Lower leg skin (tissue), 3 donors: ENCODE results near the gene TMEM190.

Experiments used
- POLR2A ChIP-seq, 2 donors: fragments of 450-650 bp; IDR thresholded peaks; one replicate each; pipeline ENCODE4 v1.6.1; 2016 to 2017; ENCODE audit warnings: antibody characterized with exemption in 2 of 2, mild to moderate bottlenecking in 1 of 2, moderate library complexity in 1 of 2
- TF ChIP-seq, protein P1 (sequence below), 3 donors: fragments of 450-650 bp; IDR thresholded peaks; one replicate each; pipeline ENCODE4 v1.5.1; 2016; ENCODE audit warnings: antibody characterized with exemption in 3 of 3, mild to moderate bottlenecking in 3 of 3, moderate library complexity in 2 of 3

DNA sequence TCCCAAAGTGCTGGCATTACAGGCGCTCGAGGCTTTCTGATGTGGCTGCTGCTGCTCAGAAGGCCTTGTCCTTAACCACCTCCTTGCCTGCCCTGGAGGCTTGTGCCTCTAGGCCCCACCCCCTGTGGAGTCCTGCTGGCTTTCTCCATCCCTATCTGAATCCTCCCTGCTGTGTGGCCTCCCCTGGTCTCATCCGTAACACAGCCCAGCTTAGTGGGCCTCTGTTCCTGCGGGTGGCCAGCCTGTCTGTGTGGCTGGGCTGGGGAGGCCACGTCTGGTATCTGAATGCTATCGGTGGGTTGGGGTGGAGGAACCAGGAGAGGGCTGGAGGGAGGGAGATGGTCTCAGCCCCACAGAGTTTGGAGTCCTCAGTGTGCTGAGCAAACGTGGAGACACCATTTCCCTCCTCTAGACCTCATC lies 13.8 kb downstream of the TMEM190 start:
- TF ChIP-seq, protein P1, sequence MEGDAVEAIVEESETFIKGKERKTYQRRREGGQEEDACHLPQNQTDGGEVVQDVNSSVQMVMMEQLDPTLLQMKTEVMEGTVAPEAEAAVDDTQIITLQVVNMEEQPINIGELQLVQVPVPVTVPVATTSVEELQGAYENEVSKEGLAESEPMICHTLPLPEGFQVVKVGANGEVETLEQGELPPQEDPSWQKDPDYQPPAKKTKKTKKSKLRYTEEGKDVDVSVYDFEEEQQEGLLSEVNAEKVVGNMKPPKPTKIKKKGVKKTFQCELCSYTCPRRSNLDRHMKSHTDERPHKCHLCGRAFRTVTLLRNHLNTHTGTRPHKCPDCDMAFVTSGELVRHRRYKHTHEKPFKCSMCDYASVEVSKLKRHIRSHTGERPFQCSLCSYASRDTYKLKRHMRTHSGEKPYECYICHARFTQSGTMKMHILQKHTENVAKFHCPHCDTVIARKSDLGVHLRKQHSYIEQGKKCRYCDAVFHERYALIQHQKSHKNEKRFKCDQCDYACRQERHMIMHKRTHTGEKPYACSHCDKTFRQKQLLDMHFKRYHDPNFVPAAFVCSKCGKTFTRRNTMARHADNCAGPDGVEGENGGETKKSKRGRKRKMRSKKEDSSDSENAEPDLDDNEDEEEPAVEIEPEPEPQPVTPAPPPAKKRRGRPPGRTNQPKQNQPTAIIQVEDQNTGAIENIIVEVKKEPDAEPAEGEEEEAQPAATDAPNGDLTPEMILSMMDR (IDR thresholded peaks at IDR 0.05): no peak
- no peak for TF ChIP-seq POLR2A (IDR thresholded peaks at IDR 0.05)
